Mesenchymal stem cell (in vitro differentiated cells and primary cell): ENCODE results near the gene DNAH8.

ENCODE experiments used
- DNase-seq: peaks from one replicate; pipeline ENCODE4 v3.0.0-alpha.2; 2013
- H2AFZ ChIP-seq: one replicate; pipeline ENCODE4 v1.6.1; 2013; ENCODE audit warnings: low read depth, mild to moderate bottlenecking, control low read depth, inconsistent platforms, low read length, moderate library complexity
- H2AK5ac ChIP-seq: 2 replicates; pipeline ENCODE4 v1.6.1; 2013; ENCODE audit warnings: low read length, moderate library complexity, mild to moderate bottlenecking, inconsistent platforms; ENCODE audit not compliant: severe bottlenecking
- H2BK120ac ChIP-seq: one replicate; pipeline ENCODE4 v1.6.1; 2013; ENCODE audit warnings: low read depth, mild to moderate bottlenecking, inconsistent platforms, low read length, moderate library complexity
- H2BK12ac ChIP-seq, 2 experiments: one replicate each; pipeline ENCODE4 v1.6.1; 2013; ENCODE audit warnings: inconsistent platforms in 2 of 2, low read length in 2 of 2, mild to moderate bottlenecking in 2 of 2, moderate library complexity in 2 of 2, control low read depth in 1 of 2
- H2BK15ac ChIP-seq: one replicate; pipeline ENCODE4 v1.6.1; 2013; ENCODE audit warnings: mild to moderate bottlenecking, low read depth, inconsistent platforms; ENCODE audit not compliant: poor library complexity, severe bottlenecking
- H2BK5ac ChIP-seq: 2 replicates; pipeline ENCODE4 v1.6.1; 2013; ENCODE audit warnings: low read depth, mild to moderate bottlenecking, low read length, control low read depth, inconsistent platforms; ENCODE audit not compliant: poor library complexity, severe bottlenecking
- H3K14ac ChIP-seq, 2 experiments: one replicate each; pipeline ENCODE4 v1.6.1; 2013; ENCODE audit warnings: inconsistent platforms in 2 of 2, low read length in 2 of 2, control low read depth in 1 of 2, mild to moderate bottlenecking in 1 of 2, moderate library complexity in 1 of 2
- H3K18ac ChIP-seq, 2 experiments: one replicate each; pipeline ENCODE4 v1.6.1; 2013; ENCODE audit warnings: inconsistent platforms in 2 of 2, low read length in 2 of 2, control low read depth in 1 of 2, low read depth in 1 of 2, mild to moderate bottlenecking in 1 of 2
- H3K23ac ChIP-seq, 2 experiments: one replicate each; pipeline ENCODE4 v1.6.1; 2013; ENCODE audit warnings: inconsistent platforms in 2 of 2, low read length in 2 of 2, mild to moderate bottlenecking in 2 of 2, moderate library complexity in 2 of 2, control low read depth in 1 of 2
- H3K27ac ChIP-seq: 2 replicates; pipeline ENCODE4 v1.5.1; 2013; ENCODE audit warnings: mild to moderate bottlenecking, moderate library complexity, low read length, control low read depth, inconsistent platforms; ENCODE audit not compliant: poor library complexity, severe bottlenecking
- H3K27me3 ChIP-seq, 2 experiments: 2 replicates each; pipeline versions ENCODE4 v1.6.1 to v1.7.0; 2013; ENCODE audit warnings: low read length in 2 of 2, mild to moderate bottlenecking in 2 of 2, moderate library complexity in 2 of 2, control low read depth in 1 of 2, inconsistent platforms in 1 of 2; ENCODE audit not compliant: control insufficient read depth in 1 of 2, insufficient read depth in 1 of 2
- H3K36me3 ChIP-seq, 2 experiments: 2 replicates each; pipeline versions ENCODE4 v1.6.1 to v1.7.0; 2013; ENCODE audit warnings: low read length in 2 of 2, control low read depth in 1 of 2, inconsistent platforms in 1 of 2, low read depth in 1 of 2, mild to moderate bottlenecking in 1 of 2; ENCODE audit not compliant: insufficient read depth in 2 of 2, control insufficient read depth in 1 of 2
- H3K4ac ChIP-seq, 2 experiments: one replicate each; pipeline ENCODE4 v1.6.1; 2013; ENCODE audit warnings: inconsistent platforms in 2 of 2, low read length in 2 of 2, mild to moderate bottlenecking in 2 of 2, moderate library complexity in 2 of 2, control low read depth in 1 of 2, low read depth in 1 of 2
- H3K4me1 ChIP-seq: 2 replicates; pipeline ENCODE4 v1.6.1; 2013; ENCODE audit warnings: low read depth, low read length, control low read depth; ENCODE audit not compliant: control insufficient read depth, insufficient read depth
- H3K4me2 ChIP-seq: 2 replicates; pipeline ENCODE4 v1.6.1; 2013; ENCODE audit warnings: low read length, mild to moderate bottlenecking, inconsistent platforms; ENCODE audit not compliant: poor library complexity, severe bottlenecking
- H3K4me3 ChIP-seq, 2 experiments: 2 replicates each; pipeline versions ENCODE4 v1.5.1 to v1.7.0; 2013; ENCODE audit warnings: low read length in 2 of 2, mild to moderate bottlenecking in 2 of 2, control low read depth in 1 of 2, low read depth in 1 of 2; ENCODE audit not compliant: insufficient read depth in 1 of 2
- H3K79me1 ChIP-seq: replicated peaks from 2 replicates; pipeline ENCODE4 v1.6.1; 2013; ENCODE audit warnings: mild to moderate bottlenecking, control low read depth, low read length, inconsistent platforms; ENCODE audit not compliant: poor library complexity, severe bottlenecking
- H3K9ac ChIP-seq: 2 replicates; pipeline ENCODE4 v1.7.0; 2013; ENCODE audit warnings: mild to moderate bottlenecking, low read length, moderate library complexity
- H3K9me3 ChIP-seq: 2 replicates; pipeline ENCODE4 v1.7.0; 2013; ENCODE audit warnings: mild to moderate bottlenecking, low read length; ENCODE audit not compliant: control insufficient read depth
- H4K8ac ChIP-seq: one replicate; pipeline ENCODE4 v1.6.1; 2013; ENCODE audit warnings: inconsistent platforms, mild to moderate bottlenecking, low read length, moderate library complexity
- H4K91ac ChIP-seq: one replicate; pipeline ENCODE4 v1.6.1; 2013; ENCODE audit warnings: mild to moderate bottlenecking, low read length, inconsistent platforms
- WGBS: methylation state at CpG from one replicate; pipeline ENCODE4 v1.1.7; 2013; ENCODE audit warnings: mixed read lengths; 5-methylcytosine and 5-hydroxymethylcytosine counted together

The DNAH8 gene

DNA sequence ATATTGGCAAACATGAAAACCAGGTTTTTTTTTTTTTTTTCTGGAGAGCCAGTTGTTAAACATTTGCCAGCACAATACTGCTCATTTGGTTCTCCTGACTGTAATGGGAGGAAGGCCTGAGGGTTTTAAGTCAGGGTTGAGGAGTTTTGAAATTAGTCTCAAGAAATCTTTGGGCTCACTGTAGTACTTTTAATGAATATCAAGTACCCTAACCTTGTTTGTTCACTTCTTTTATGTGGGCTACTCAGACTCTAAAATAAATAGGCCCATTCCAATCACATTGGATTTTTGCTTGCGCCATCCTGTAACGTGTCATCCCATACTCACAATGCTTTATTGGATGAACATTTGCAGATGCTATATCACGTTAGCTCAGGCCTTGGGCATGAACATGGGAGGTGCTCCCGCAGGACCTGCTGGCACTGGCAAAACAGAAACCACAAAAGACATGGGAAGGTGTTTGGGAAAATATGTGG, 146.9 kb downstream of the DNAH8 start:
- H3K4ac ChIP-seq, result no peak overlapping the region
- no peak overlapping the region for H3K9ac ChIP-seq
- H3K9me3 ChIP-seq, result no peaks in the 10 kb centered on the region

DNA sequence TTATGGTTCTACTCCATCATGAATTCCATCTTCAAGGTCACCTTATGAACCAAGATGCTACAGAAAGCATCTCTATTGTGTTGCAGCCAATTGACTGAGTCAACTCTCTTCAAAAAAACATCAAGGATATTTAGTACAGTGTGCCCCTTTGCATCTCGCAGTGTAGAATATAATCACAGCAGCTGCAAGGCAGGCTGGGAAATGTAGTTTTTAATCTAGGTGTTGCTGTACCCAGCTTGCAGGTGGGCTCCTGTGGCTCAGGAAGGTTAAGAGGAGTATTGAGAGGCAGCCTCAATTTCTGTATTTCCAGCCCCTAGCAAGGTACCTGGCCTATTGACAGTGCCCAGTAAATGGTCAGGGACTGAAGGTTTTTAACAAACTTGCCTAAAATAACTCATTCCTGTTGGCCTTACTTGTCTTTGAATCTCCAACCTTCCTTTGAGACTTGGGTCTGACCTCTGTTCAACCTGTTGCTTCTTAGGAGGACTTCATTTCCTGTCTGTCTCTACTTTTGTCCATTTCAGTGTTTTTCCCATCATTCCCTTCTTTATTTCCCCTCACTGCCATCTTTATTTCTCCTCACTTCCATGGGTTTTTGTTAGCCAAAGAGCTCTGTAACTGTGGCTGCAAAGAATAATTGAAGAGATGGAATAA, 150.5 kb downstream of the DNAH8 start:
- H3K79me1 ChIP-seq, result no peaks in the 10 kb centered on the region
- H3K23ac ChIP-seq, result no peak overlapping the region
- peaks cover 3 to 25% of the 10 kb centered on the region in 2 experiments for H3K27me3 ChIP-seq
- no peak overlapping the region for H3K4me2 ChIP-seq
- H3K4me3 ChIP-seq, result no peak overlapping the region
- H2BK120ac ChIP-seq, result no peak overlapping the region
- no peak overlapping the region for H2BK15ac ChIP-seq
- no peak overlapping the region for H3K27ac ChIP-seq
- H4K8ac ChIP-seq, result no peak overlapping the region
- H4K91ac ChIP-seq, result no peak overlapping the region
- no peak overlapping the region for H3K4ac ChIP-seq
- H2BK5ac ChIP-seq, result no peak overlapping the region
- H3K9me3 ChIP-seq, result no peaks in the 10 kb centered on the region
- no peak for DNase-seq
- H2BK12ac ChIP-seq, result no peak overlapping the region
- no peak overlapping the region for H3K18ac ChIP-seq
- H3K14ac ChIP-seq, result no peak overlapping the region
- H2AK5ac ChIP-seq, result no peak overlapping the region
- H3K4me1 ChIP-seq, result no peaks in the 10 kb centered on the region
- no peak overlapping the region for H3K9ac ChIP-seq
- 71% methylated on average over 1 of the region's 1 CpG for WGBS
- no peak overlapping the region for H2AFZ ChIP-seq
- H3K36me3 ChIP-seq, result no peaks in the 10 kb centered on the region

More for the DNA sequence above, 146.9 kb downstream of the DNAH8 start:
- H3K4me2 ChIP-seq, result no peak overlapping the region
- no peak overlapping the region for H4K91ac ChIP-seq
- H3K27ac ChIP-seq, result no peak overlapping the region
- DNase-seq, result no peak
- H2BK5ac ChIP-seq, result no peak overlapping the region
- H3K27me3 ChIP-seq, result peaks cover 0 to 18% of the 10 kb centered on the region in 2 experiments
- no peak overlapping the region for H4K8ac ChIP-seq
- H3K79me1 ChIP-seq, result no peaks in the 10 kb centered on the region
- 95% methylated on average over 4 of the region's 4 CpGs for WGBS
- no peak overlapping the region for H2AK5ac ChIP-seq
- no peak overlapping the region for H3K23ac ChIP-seq
- H2BK12ac ChIP-seq, result no peak overlapping the region
- no peak overlapping the region for H3K18ac ChIP-seq
- no peak overlapping the region for H3K14ac ChIP-seq
- no peak overlapping the region for H2BK120ac ChIP-seq
- H3K4me1 ChIP-seq, result no peaks in the 10 kb centered on the region
- no peak overlapping the region for H3K4me3 ChIP-seq
- no peak overlapping the region for H2AFZ ChIP-seq
- H3K36me3 ChIP-seq, result no peaks in the 10 kb centered on the region
- H2BK15ac ChIP-seq, result no peak overlapping the region

DNA sequence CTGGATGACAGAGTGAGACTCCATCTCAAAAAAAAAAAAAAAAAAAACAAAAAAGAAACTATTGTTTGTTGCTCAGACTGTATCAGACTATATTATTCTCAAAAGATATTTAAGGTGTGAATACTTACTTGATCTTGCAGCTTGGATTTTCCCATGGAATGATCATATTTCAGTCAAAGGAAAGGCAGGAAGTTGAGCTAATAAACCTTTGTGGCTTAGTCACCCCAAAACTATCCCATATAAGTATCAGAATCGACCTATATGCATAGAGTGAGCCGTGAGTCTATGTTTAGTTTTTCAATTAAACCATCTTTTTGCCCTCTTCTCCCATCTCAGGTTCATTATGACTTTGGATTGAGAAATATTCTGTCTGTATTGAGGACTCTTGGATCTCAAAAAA, 152.6 kb downstream of the DNAH8 start:
- Histone ChIP-seq H2AK5ac (no peak overlapping the region), H2BK12ac (no peak overlapping the region), H3K23ac (no peak overlapping the region), H4K91ac (no peak overlapping the region), H3K79me1 (no peaks in the 10 kb centered on the region), H2AFZ (no peak overlapping the region), H2BK5ac (no peak overlapping the region), H3K18ac (no peak overlapping the region), H2BK15ac (no peak overlapping the region), H4K8ac (no peak overlapping the region), H3K4ac (no peak overlapping the region), H3K9me3 (no peaks in the 10 kb centered on the region), H3K36me3 (no peaks in the 10 kb centered on the region), H3K27me3 (peaks cover 3 to 25% of the 10 kb centered on the region in 2 experiments), H2BK120ac (no peak overlapping the region), H3K27ac (no peak overlapping the region), H3K14ac (no peak overlapping the region), H3K4me2 (no peak overlapping the region), H3K4me1 (no peaks in the 10 kb centered on the region), H3K9ac (no peak overlapping the region), H3K4me3 (no peak overlapping the region)
- no peak for DNase-seq
- no CpG with 5 or more reads among the region's 2 CpGs for WGBS

DNA sequence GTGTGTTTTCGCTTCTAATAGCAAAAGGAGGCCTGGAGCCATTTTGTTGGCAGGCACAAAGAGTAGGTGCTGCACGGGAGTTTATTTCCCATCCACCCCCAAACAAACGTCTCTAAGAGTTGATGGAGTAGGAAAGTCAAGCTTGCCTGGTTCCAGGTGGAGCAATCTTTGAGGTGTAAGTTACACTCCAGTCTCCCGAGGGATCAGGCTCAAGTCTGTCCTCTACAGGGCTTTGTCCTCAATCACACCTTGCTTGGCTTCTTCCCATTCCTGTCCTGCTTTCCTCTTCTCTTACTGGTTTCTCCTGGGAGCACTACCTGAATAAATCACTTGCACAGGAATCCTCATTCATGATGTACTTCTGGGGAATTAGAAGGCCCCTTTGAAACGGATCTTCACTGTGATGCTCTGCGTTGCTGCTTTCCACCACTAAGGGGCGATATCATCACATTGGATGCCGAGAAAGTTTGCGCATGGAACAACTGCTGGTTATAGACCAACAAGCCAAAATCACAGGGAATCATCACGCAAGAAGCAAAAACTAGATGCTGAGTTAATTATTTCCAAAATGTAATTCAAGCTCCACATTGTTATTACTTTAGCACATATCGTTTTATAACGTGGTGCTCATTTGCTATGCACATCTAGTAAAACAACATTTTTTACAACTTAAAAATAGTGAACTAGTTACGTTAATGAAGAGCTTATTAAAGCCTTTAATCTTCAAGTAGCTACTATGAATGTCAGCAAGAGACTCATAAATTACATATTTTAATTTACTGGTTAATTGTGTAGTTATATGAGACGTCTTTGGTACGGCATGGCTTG, 156.8 kb downstream of the DNAH8 start:
- H3K18ac ChIP-seq, result no peak overlapping the region
- peaks cover 3 to 13% of the 10 kb centered on the region in 2 experiments for H3K27me3 ChIP-seq
- H4K8ac ChIP-seq, result no peak overlapping the region
- no peak overlapping the region for H3K9ac ChIP-seq
- H2BK12ac ChIP-seq, result no peak overlapping the region
- no peak overlapping the region for H3K23ac ChIP-seq
- no peaks in the 10 kb centered on the region for H3K79me1 ChIP-seq
- 43% methylated on average over 11 of the region's 15 CpGs for WGBS
- H3K4ac ChIP-seq, result no peak overlapping the region
- H4K91ac ChIP-seq, result no peak overlapping the region
- H2AK5ac ChIP-seq, result no peak overlapping the region
- H3K36me3 ChIP-seq, result no peaks in the 10 kb centered on the region
- DNase-seq, result peak; percentile 49
- H3K4me1 ChIP-seq, result no peaks in the 10 kb centered on the region
- H3K4me3 ChIP-seq, result no peak overlapping the region
- H3K9me3 ChIP-seq, result no peaks in the 10 kb centered on the region
- no peak overlapping the region for H2BK15ac ChIP-seq
- H2BK5ac ChIP-seq, result no peak overlapping the region
- H2BK120ac ChIP-seq, result no peak overlapping the region
- H3K4me2 ChIP-seq, result no peak overlapping the region
- no peak overlapping the region for H3K14ac ChIP-seq
- no peak overlapping the region for H2AFZ ChIP-seq
- H3K27ac ChIP-seq, result no peak overlapping the region
